Astrocyte of the cerebellum (primary cell): ENCODE results near the gene PDC.

Experiments used
- DNase-seq: peaks from one replicate; pipeline ENCODE4 v3.0.0-alpha.2; 2011; ENCODE audit warnings: low read depth
- H3K4me3 ChIP-seq: 2 replicates; pipeline ENCODE4 v1.5.1; 2011; ENCODE audit warnings: mild to moderate bottlenecking, low read depth, low read length, moderate library complexity
- CTCF ChIP-seq: IDR thresholded peaks from 2 replicates; pipeline ENCODE4 v1.5.1; 2012; ENCODE audit warnings: low read length, low read depth, moderate library complexity, mild to moderate bottlenecking; ENCODE audit errors: missing control alignments
- in situ Hi-C: cut with HindIII; loops from 2 replicates; pipeline ENCODE4 v1.10.0; 2017; ENCODE audit warnings: low sequenced_read_pairs

The PDC gene

GRCh38 chr1:186438567-186438966, 22.3 kb downstream of the PDC start:
- no peak for DNase-seq
- no peak overlapping the region for H3K4me3 ChIP-seq
- in situ Hi-C loops = no loop called here
- TF ChIP-seq CTCF = no peak

- no peak for TF ChIP-seq CTCF
- no peak overlapping the region for H3K4me3 ChIP-seq
- in situ Hi-C loops = no loop called here
- DNase-seq = no peak
Observed at GRCh38 chr1:186435336-186435735, 25.6 kb downstream of the PDC start.

GRCh38 chr1:186429017-186429416, 31.9 kb downstream of the PDC start:
- no peak for TF ChIP-seq CTCF
- H3K4me3 ChIP-seq = no peak overlapping the region
- in situ Hi-C loops = no loop called here
- no peak for DNase-seq

GRCh38 chr1:186426118-186426517, 34.8 kb downstream of the PDC start:
- no peak overlapping the region for H3K4me3 ChIP-seq
- no peak for TF ChIP-seq CTCF
- no peak for DNase-seq
- in situ Hi-C loops = no loop called here

GRCh38 chr1:186424539-186424938, 36.4 kb downstream of the PDC start:
- in situ Hi-C loops = no loop called here
- DNase-seq = no peak
- H3K4me3 ChIP-seq = no peak overlapping the region
- TF ChIP-seq CTCF = no peak

GRCh38 chr1:186421446-186421845, 39.5 kb downstream of the PDC start:
- no peak for DNase-seq
- in situ Hi-C loops = no loop called here
- H3K4me3 ChIP-seq = no peak overlapping the region
- TF ChIP-seq CTCF = no peak

- no peak for TF ChIP-seq CTCF
- in situ Hi-C loops = no loop called here
- no peak overlapping the region for H3K4me3 ChIP-seq
- DNase-seq = no peak
Observed at GRCh38 chr1:186420923-186421322, 40.0 kb downstream of the PDC start.
